Measurements from ENCODE around the gene TMEM62. TPM values are rescaled to one million over a fixed set of nuclear protein-coding genes. Genes with fewer than 3 reads are reported as not detected.

Gene TMEM62
- total RNA-seq, 1 donor from 2014 or later = 5.1 TPM

DNA sequence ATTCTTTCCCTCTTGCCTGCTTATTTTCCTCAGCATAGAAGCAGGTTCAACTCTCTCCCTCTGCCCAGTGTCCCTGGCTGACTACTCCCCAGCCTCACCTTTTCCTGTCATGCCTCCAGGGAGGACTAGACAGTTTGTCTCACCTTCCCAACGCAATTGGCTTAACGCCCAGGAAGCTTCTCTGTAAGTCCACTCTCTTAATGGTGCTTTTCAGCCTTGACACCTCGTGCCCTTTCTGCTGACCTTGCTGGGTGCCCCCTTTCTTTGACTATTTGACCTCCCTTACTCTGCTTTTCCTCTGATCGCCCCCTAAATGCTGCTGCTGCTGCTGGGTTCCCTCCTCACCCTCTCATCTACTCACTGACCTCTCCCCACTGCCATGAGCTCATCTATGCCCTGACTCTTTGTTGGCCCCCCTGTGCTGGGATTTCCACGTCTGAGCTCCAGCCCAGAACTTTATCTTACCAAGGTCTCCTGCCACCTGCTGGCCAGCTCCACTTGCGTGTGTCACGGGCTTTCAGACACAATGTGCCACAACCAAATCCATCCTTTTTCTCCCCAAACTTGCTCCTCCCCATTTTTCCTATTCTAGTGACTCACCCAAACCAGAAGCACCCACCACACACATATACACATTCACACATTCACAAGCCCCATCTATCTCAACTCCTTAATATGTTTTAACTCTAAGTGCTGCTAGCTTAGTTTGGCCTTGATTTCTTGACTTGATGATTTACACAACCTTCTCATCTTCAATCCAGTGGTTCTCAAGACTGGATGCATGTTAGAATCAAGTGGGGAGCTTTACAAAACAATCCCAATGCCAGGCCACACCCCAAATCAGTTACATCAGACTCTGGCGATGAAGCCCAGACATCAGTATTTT, 70.9 kb downstream of the TMEM62 start:
- DNase-seq (ENCODE audit: low spot score) = peak; percentile 60
- Mint-ChIP-seq H3K27ac (ENCODE audit: unreplicated experiment) (no peak overlapping the region), H3K4me1 (ENCODE audit: unreplicated experiment) (no peaks in the 10 kb centered on the region), H3K9me3 (ENCODE audit: unreplicated experiment) (no peaks in the 10 kb centered on the region), H3K27me3 (ENCODE audit: unreplicated experiment) (peaks cover 2% of the 10 kb centered on the region), H3K36me3 (ENCODE audit: low read depth, unreplicated experiment) (no peaks in the 10 kb centered on the region), H3K4me3 (ENCODE audit: unreplicated experiment) (no peak overlapping the region)
- peak; percentile 60 for TF ChIP-seq CTCF (IDR thresholded peaks at IDR 0.05; ENCODE audit: unreplicated experiment)

- TF ChIP-seq CTCF (IDR thresholded peaks at IDR 0.05; ENCODE audit: unreplicated experiment) = no peak
- DNase-seq (ENCODE audit: low spot score) = no peak
- no peaks in the 10 kb centered on the region for H3K4me1 Mint-ChIP-seq (ENCODE audit: unreplicated experiment)
- H3K9me3 Mint-ChIP-seq (ENCODE audit: unreplicated experiment) = no peaks in the 10 kb centered on the region
- H3K36me3 Mint-ChIP-seq (ENCODE audit: low read depth, unreplicated experiment) = no peaks in the 10 kb centered on the region
- peaks cover 10% of the 10 kb centered on the region for H3K27me3 Mint-ChIP-seq (ENCODE audit: unreplicated experiment)
- no peak overlapping the region for H3K27ac Mint-ChIP-seq (ENCODE audit: unreplicated experiment)
- no peak overlapping the region for H3K4me3 Mint-ChIP-seq (ENCODE audit: unreplicated experiment)
Measured at GRCh38 chr15:43206054-43206453, 72.7 kb downstream of the TMEM62 start.

GRCh38 chr15:43207024-43207423, 73.6 kb downstream of the TMEM62 start:
- Mint-ChIP-seq H3K4me3 (ENCODE audit: unreplicated experiment) (no peak overlapping the region), H3K4me1 (ENCODE audit: unreplicated experiment) (no peaks in the 10 kb centered on the region), H3K27me3 (ENCODE audit: unreplicated experiment) (peaks cover 11% of the 10 kb centered on the region), H3K9me3 (ENCODE audit: unreplicated experiment) (no peaks in the 10 kb centered on the region), H3K27ac (ENCODE audit: unreplicated experiment) (no peak overlapping the region), H3K36me3 (ENCODE audit: low read depth, unreplicated experiment) (no peaks in the 10 kb centered on the region)
- TF ChIP-seq CTCF (IDR thresholded peaks at IDR 0.05; ENCODE audit: unreplicated experiment) = no peak
- DNase-seq (ENCODE audit: low spot score) = no peak

DNA sequence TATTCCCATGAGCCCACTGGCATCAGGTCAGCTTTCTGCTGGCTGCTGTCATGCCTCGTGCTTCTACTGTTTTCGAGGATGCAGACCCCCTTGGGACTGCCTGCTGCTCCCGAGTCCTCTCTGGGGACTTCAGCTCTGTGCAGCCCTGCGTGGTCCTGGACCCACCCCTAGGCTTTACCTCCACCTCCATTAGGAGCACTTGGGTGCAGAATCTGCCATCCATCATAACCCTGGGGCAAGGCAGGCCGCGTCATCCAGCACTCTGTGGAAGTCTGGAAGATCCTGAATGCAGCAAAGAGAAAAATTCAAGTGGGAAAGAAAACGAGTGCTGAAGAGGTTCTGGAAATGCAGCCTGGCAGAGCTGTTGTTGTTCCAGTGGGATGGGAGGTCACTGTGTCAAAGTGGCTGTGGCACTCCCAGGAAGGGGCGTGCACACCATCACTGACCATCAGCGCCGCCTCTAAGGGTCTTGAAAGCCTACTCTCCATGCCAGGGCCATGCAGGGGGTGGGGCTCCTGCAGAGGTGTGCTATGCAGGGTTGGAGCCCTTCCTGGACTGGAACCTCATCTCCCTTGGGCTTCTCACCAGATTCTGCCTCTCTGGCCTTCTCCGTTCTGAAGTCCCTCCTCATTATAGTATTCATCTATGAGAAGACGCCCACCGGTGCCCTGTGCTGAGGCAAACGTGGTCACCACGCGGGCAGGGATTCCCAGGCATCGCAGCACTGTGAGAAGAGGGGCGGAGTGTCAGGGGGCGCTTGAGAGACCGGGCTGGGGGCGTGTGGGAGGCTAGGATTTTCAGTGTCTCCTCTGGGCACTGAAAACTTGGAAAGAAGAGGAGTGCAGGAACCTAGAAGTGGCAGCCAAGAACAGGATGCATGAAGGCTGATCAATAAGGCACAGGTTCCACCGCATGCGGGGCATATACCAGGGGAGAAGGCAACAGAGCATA, 74.9 kb downstream of the TMEM62 start:
- Mint-ChIP-seq H3K27ac (ENCODE audit: unreplicated experiment) (no peak overlapping the region), H3K4me1 (ENCODE audit: unreplicated experiment) (no peaks in the 10 kb centered on the region), H3K4me3 (ENCODE audit: unreplicated experiment) (no peak overlapping the region), H3K27me3 (ENCODE audit: unreplicated experiment) (peaks cover 9% of the 10 kb centered on the region), H3K9me3 (ENCODE audit: unreplicated experiment) (no peaks in the 10 kb centered on the region), H3K36me3 (ENCODE audit: low read depth, unreplicated experiment) (no peaks in the 10 kb centered on the region)
- DNase-seq (ENCODE audit: low spot score) = no peak
- TF ChIP-seq CTCF (IDR thresholded peaks at IDR 0.05; ENCODE audit: unreplicated experiment) = no peak

All from endothelial cell (in vitro differentiated cells).